HG03097 (cell line): ENCODE measurements around the gene TSFM.
"Not testable (repeated sequence)": the region's sequence is repeated elsewhere in the genome, so short reads cannot be mapped to it uniquely, and the experiment has no call there.

Experiments used
- ATAC-seq: cut with Tn5 transposase; IDR thresholded peaks from one replicate; pipeline ENCODE4 v1.9.1; 2021; ENCODE audit not compliant: unreplicated experiment, low FRiP score

Gene TSFM

GRCh38 chr12:57762463-57762862 lies 20.1 kb upstream of the TSFM start:
- ATAC-seq = no peak

- ATAC-seq = no peak
Observed at GRCh38 chr12:57763881-57764661, 18.5 kb upstream of the TSFM start.

GRCh38 chr12:57764662-57765002 lies 18.0 kb upstream of the TSFM start:
- ATAC-seq = no peak

GRCh38 chr12:57765003-57765697 lies 17.4 kb upstream of the TSFM start:
- ATAC-seq = no peak

- no peak for ATAC-seq
Observed at GRCh38 chr12:57765698-57766463, 16.7 kb upstream of the TSFM start.

GRCh38 chr12:57766464-57767304 lies 15.9 kb upstream of the TSFM start, which contains the start of gene CYP27B1:
CYP27B1 (minus strand) TSS chr12:57767078; CDS start chr12:57767041, 37 bp downstream.
- no peak for ATAC-seq

GRCh38 chr12:57767305-57767698 lies 15.3 kb upstream of the TSFM start:
- no peak for ATAC-seq

- no peak for ATAC-seq
Observed at GRCh38 chr12:57767876-57768275, 14.7 kb upstream of the TSFM start.

- no peak for ATAC-seq
Observed at GRCh38 chr12:57769594-57769993, 13.0 kb upstream of the TSFM start.

GRCh38 chr12:57770734-57771133 lies 11.9 kb upstream of the TSFM start:
- no peak for ATAC-seq

GRCh38 chr12:57771236-57771872 lies 11.2 kb upstream of the TSFM start:
- ATAC-seq = peak; percentile 48

- ATAC-seq = peak; percentile 74
Observed at GRCh38 chr12:57771873-57772428, 10.6 kb upstream of the TSFM start, which contains the start of gene METTL1. METTL1 (minus strand) TSS chr12:57772105; CDS start chr12:57772083, 22 bp downstream.

- ATAC-seq = peak; percentile 10
Observed at GRCh38 chr12:57772429-57773322, 9.9 kb upstream of the TSFM start, which contains the start of gene EEF1AKMT3. EEF1AKMT3 (plus strand) TSS chr12:57772614; CDS start chr12:57772725, 111 bp downstream.

- ATAC-seq = not testable (repeated sequence)
Observed at GRCh38 chr12:57774634-57775033, 8.0 kb upstream of the TSFM start.

- ATAC-seq = no peak
Observed at GRCh38 chr12:57775044-57775443, 7.5 kb upstream of the TSFM start.

GRCh38 chr12:57775563-57776246 lies 6.9 kb upstream of the TSFM start:
- ATAC-seq = no peak

- ATAC-seq = no peak
Observed at GRCh38 chr12:57776247-57776587, 6.4 kb upstream of the TSFM start.

GRCh38 chr12:57777367-57777766 lies 5.2 kb upstream of the TSFM start:
- no peak for ATAC-seq
